Measurements from ENCODE around the gene GAGE1.
"Not testable (repeated sequence)": the region's sequence is repeated elsewhere in the genome, so short reads cannot be mapped to it uniquely, and the experiment has no call there.

The GAGE1 gene

GRCh38 chrX:49598720-49599119, at the start of gene GAGE1:
Gene GAGE1 (plus strand): TSS chrX:49599020. CDS start chrX:49600175, 1,155 bp downstream.
- not testable (repeated sequence) for DNase-seq

- DNase-seq, result not testable (repeated sequence)
Observed at GRCh38 chrX:49550989-49551388, 47.8 kb upstream of the GAGE1 start, which contains the start of gene GAGE12E. Gene GAGE12E (plus strand): TSS chrX:49551289. CDS start chrX:49552444, 1,155 bp downstream.

DNA sequence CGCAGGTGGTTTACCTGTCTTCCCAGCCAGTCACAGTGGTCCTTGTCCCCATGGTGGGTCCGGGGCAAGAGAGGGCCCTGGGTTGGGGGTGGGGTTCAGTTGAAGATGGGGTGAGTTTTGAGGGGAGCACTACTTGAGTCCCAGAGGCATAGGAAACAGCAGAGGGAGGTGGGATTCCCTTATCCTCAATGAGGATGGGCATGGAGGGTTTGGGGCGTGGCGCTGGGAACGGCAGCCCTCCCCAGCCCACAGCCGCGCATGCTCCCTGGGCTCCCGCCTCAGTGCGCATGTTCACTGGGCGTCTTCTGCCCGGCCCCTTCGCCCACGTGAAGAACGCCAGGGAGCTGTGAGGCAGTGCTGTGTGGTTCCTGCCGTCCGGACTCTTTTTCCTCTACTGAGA, 38.3 kb upstream of the GAGE1 start, which contains the start of gene GAGE12F:
GAGE12F (plus strand) TSS at position 301 of the 400 bp plus-strand sequence. CDS start 1,155 bp downstream, outside the sequence.
- DNase-seq, result not testable (repeated sequence)

GRCh38 chrX:49568728-49569127, 30.1 kb upstream of the GAGE1 start:
- not testable (repeated sequence) for DNase-seq

GRCh38 chrX:49569152-49569551, 29.7 kb upstream of the GAGE1 start:
- not testable (repeated sequence) for DNase-seq

- not testable (repeated sequence) for DNase-seq
Observed at GRCh38 chrX:49570100-49570499, 28.7 kb upstream of the GAGE1 start, which contains the start of gene GAGE12G. Gene GAGE12G (plus strand): TSS chrX:49570400. CDS start chrX:49571555, 1,155 bp downstream.

GRCh38 chrX:49579649-49580048, 19.2 kb upstream of the GAGE1 start, which contains the start of gene GAGE12H:
Gene GAGE12H (plus strand): TSS chrX:49579949. CDS start chrX:49581104, 1,155 bp downstream.
- not testable (repeated sequence) for DNase-seq

DNA sequence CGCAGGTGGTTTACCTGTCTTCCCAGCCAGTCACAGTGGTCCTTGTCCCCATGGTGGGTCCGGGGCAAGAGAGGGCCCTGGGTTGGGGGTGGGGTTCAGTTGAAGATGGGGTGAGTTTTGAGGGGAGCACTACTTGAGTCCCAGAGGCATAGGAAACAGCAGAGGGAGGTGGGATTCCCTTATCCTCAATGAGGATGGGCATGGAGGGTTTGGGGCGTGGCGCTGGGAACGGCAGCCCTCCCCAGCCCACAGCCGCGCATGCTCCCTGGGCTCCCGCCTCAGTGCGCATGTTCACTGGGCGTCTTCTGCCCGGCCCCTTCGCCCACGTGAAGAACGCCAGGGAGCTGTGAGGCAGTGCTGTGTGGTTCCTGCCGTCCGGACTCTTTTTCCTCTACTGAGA, 9.6 kb upstream of the GAGE1 start, which contains the start of gene GAGE2A:
GAGE2A (plus strand) TSS at position 301 of the 400 bp plus-strand sequence. CDS start 1,155 bp downstream, outside the sequence.
- not testable (repeated sequence) for DNase-seq

- not testable (repeated sequence) for DNase-seq
Observed at GRCh38 chrX:49589769-49590478, 8.9 kb upstream of the GAGE1 start.

- DNase-seq, result not testable (repeated sequence)
Observed at GRCh38 chrX:49590488-49590887, 8.3 kb upstream of the GAGE1 start.

DNA sequence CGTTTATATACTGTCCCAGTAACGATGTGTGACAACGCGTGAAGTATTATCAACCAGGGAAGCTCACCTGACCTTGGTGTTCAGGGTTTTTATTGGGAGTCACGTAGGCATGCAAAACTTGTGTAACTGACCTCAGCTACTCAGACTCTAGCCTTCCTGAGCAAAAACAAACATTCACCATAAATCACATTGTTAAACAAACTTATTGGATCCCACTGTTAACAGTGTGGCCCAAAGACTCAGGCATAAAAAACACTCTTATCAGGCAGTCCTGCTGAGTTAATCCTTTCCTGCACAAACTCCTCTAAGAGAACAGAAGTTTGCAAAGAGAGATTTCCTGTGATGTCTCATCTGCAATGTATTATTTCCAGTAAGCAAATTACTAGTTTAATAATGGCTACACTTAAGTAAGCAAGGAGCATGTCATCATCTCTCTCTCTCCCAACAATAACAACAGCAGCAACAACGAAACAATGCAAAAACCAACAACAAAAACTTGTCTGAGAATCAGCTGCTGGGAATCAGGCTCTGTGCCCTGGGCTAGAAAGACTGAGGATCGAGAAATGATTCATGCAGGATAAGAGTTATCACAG, 12.0 kb downstream of the GAGE1 start:
- DNase-seq, result no peak

- DNase-seq, result no peak
Observed at GRCh38 chrX:49618574-49618973, 19.8 kb downstream of the GAGE1 start.

- no peak for DNase-seq
Observed at GRCh38 chrX:49627086-49627777, 28.4 kb downstream of the GAGE1 start.

- no peak for DNase-seq
Observed at GRCh38 chrX:49644991-49645637, 46.3 kb downstream of the GAGE1 start.

DNA sequence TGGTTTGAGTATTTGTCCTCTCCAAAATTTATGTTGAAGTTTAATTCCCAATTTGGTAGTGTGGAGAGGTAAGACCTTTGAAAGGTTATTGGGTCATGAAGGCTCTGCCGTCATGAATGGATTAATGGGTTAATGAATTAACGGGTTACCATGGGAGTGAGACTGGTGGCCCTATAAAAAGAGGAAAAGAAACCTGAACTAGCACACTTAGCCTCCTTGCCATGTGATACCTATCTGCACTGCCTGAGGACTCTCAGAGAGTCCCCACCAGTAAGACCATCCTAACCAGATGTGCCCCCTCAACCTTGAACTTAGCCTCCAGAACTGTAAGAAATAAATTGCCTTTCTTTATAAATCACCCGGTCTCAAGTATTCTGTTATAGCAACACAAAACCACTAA, 57.7 kb downstream of the GAGE1 start:
- DNase-seq, result no peak

Measured in EL (cell line).